C4-2B (cell line): ENCODE results near the gene CD44.

Experiments used
- H3K27ac ChIP-seq: fragments of 450-650 bp; 2 replicates; pipeline ENCODE4 v1.5.1; 2017
- CTCF ChIP-seq: fragments of 450-650 bp; conservative IDR thresholded peaks from 2 replicates; pipeline ENCODE4 v1.5.1; 2017; ENCODE audit warnings: mild to moderate bottlenecking
- ZFX ChIP-seq: fragments of 450-650 bp; IDR thresholded peaks from 2 replicates; pipeline ENCODE4 v1.6.1; 2017

Gene CD44

GRCh38 chr11:35174666-35175065 is 35.7 kb downstream of the CD44 start:
- H3K27ac ChIP-seq: no peak overlapping the region

GRCh38 chr11:35177370-35177769 is 38.4 kb downstream of the CD44 start:
- TF ChIP-seq CTCF: no peak
- H3K27ac ChIP-seq: no peak overlapping the region

More at GRCh38 chr11:35174666-35175065, 35.7 kb downstream of the CD44 start:
- TF ChIP-seq ZFX (no peak), CTCF (no peak)

GRCh38 chr11:35178067-35178805 is 39.3 kb downstream of the CD44 start:
- no peak for TF ChIP-seq ZFX
- no peak for TF ChIP-seq CTCF
- H3K27ac ChIP-seq: no peak overlapping the region

- H3K27ac ChIP-seq: no peak overlapping the region
- no peak for TF ChIP-seq ZFX
Observed at GRCh38 chr11:35178873-35179272, 39.9 kb downstream of the CD44 start.

- TF ChIP-seq CTCF (no peak), ZFX (no peak)
- no peak overlapping the region for H3K27ac ChIP-seq
Observed at GRCh38 chr11:35179466-35180135, 40.6 kb downstream of the CD44 start.

GRCh38 chr11:35180317-35181233 is 41.6 kb downstream of the CD44 start:
- H3K27ac ChIP-seq: no peak overlapping the region
- TF ChIP-seq ZFX (no peak), CTCF (no peak)

- TF ChIP-seq CTCF (no peak), ZFX (no peak)
- no peak overlapping the region for H3K27ac ChIP-seq
Observed at GRCh38 chr11:35182317-35182939, 43.5 kb downstream of the CD44 start.
